SU-DHL-6 (cell line): ENCODE results near the gene NVL.

Experiments
- H2AFZ ChIP-seq: fragments of 200-600 bp; sonication (generic); 2 replicates; pipeline ENCODE4 v1.6.1; 2014; ENCODE audit warnings: low read depth, mild to moderate bottlenecking, moderate library complexity, mixed read lengths, antibody characterized with exemption, low read length; ENCODE audit not compliant: severe bottlenecking
- H3F3A ChIP-seq: fragments of 200-600 bp; shearing (Covaris generic); 2 replicates; pipeline ENCODE4 v1.6.0; 2016; ENCODE audit warnings: antibody characterized with exemption, mild to moderate bottlenecking; ENCODE audit not compliant: insufficient read depth
- H3K27ac ChIP-seq: fragments of 200-600 bp; sonication (generic); 2 replicates; pipeline ENCODE4 v1.5.1; 2016; ENCODE audit warnings: low read depth, mild to moderate bottlenecking, low read length, moderate library complexity, mixed read lengths
- H3K27me3 ChIP-seq: fragments of 200-600 bp; sonication (generic), shearing (Covaris generic); 2 replicates; pipeline ENCODE4 v1.6.0; 2014; ENCODE audit warnings: mild to moderate bottlenecking, low read length
- H3K36me3 ChIP-seq: fragments of 200-600 bp; sonication (generic); 2 replicates; pipeline ENCODE4 v1.6.1; 2014; ENCODE audit warnings: mild to moderate bottlenecking, low read length, mixed read lengths
- H3K4me2 ChIP-seq: fragments of 300-600, 200-600 bp; shearing (Covaris generic), sonication (generic); 2 replicates; pipeline ENCODE4 v1.6.0; 2014; ENCODE audit warnings: low read length, low read depth, mild to moderate bottlenecking; ENCODE audit not compliant: poor library complexity, severe bottlenecking
- H3K4me3 ChIP-seq: fragments of 200-600 bp; sonication (generic); 2 replicates; pipeline ENCODE4 v1.5.1; 2014; ENCODE audit warnings: antibody characterized with exemption, low read length, mild to moderate bottlenecking, mixed read lengths; ENCODE audit not compliant: insufficient read depth, poor library complexity, severe bottlenecking
- H3K79me2 ChIP-seq: fragments of 200-600 bp; sonication (generic); 2 replicates; pipeline ENCODE4 v1.6.1; 2014; ENCODE audit warnings: mild to moderate bottlenecking, low read length, moderate library complexity; ENCODE audit not compliant: insufficient read depth
- H3K9ac ChIP-seq: fragments of 200-600 bp; sonication (generic); 2 replicates; pipeline ENCODE4 v1.7.0; 2014; ENCODE audit warnings: mild to moderate bottlenecking, low read length
- H3K9me2 ChIP-seq: fragments of 200-600 bp; sonication (generic); replicated peaks from 2 replicates; pipeline ENCODE4 v1.6.1; 2014; ENCODE audit warnings: low read length; ENCODE audit not compliant: insufficient read depth
- H3K9me3 ChIP-seq: fragments of 200-600 bp; sonication (generic); 2 replicates; pipeline ENCODE4 v1.6.1; 2014; ENCODE audit warnings: low read length, mixed read lengths; ENCODE audit not compliant: insufficient read depth
- H4K20me1 ChIP-seq: fragments of 200-600 bp; sonication (generic); 2 replicates; pipeline ENCODE4 v1.6.1; 2014; ENCODE audit warnings: low read depth, mild to moderate bottlenecking, antibody characterized with exemption, low read length, moderate library complexity, mixed read lengths
- EZH2phosphoT487 ChIP-seq: fragments of 200-600 bp; sonication (generic), shearing (Covaris generic); conservative IDR thresholded peaks from 2 replicates; pipeline ENCODE4 v1.6.1; 2018; ENCODE audit warnings: mild to moderate bottlenecking, antibody characterized with exemption, low read length, moderate library complexity, mixed read lengths
- TF ChIP-seq, protein P1 (sequence below): fragments of 200-600 bp; sonication (generic); IDR thresholded peaks from one replicate; pipeline ENCODE4 v1.5.1; 2017; ENCODE audit warnings: antibody characterized with exemption, mild to moderate bottlenecking, low read length, moderate library complexity; ENCODE audit not compliant: insufficient read depth, poor library complexity, severe bottlenecking

The NVL gene

DNA sequence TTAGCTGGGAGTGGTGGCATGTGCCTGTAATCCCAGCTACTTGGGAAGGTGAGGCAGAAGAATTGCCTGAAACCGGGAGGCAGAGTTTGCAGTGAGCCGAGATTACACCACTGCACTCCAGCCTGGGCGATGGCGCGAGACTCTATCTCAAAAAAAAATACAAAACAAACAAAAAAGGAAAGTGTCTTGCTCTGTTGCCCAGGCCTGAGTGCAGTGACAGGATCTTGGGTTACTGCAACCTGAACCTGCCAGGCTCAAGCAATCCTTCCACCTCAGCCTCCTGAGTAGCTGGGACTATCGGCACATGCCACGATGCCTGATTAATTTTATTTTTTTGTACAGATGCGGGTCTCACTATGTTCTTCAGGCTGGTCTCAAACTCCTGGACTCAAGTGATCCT, 113.6 kb downstream of the NVL start:
- no peaks in the 10 kb centered on the region for H4K20me1 ChIP-seq
- H3K4me2 ChIP-seq: no peak overlapping the region
- H3K27me3 ChIP-seq: no peaks in the 10 kb centered on the region
- no peaks in the 10 kb centered on the region for H3K36me3 ChIP-seq
- TF ChIP-seq EZH2phosphoT487: no peak
- TF ChIP-seq, protein P1, sequence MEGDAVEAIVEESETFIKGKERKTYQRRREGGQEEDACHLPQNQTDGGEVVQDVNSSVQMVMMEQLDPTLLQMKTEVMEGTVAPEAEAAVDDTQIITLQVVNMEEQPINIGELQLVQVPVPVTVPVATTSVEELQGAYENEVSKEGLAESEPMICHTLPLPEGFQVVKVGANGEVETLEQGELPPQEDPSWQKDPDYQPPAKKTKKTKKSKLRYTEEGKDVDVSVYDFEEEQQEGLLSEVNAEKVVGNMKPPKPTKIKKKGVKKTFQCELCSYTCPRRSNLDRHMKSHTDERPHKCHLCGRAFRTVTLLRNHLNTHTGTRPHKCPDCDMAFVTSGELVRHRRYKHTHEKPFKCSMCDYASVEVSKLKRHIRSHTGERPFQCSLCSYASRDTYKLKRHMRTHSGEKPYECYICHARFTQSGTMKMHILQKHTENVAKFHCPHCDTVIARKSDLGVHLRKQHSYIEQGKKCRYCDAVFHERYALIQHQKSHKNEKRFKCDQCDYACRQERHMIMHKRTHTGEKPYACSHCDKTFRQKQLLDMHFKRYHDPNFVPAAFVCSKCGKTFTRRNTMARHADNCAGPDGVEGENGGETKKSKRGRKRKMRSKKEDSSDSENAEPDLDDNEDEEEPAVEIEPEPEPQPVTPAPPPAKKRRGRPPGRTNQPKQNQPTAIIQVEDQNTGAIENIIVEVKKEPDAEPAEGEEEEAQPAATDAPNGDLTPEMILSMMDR: no peak
- H3K27ac ChIP-seq: no peak overlapping the region
- H3K9ac ChIP-seq: no peak overlapping the region
- no peaks in the 10 kb centered on the region for H3K9me2 ChIP-seq
- no peaks in the 10 kb centered on the region for H3K9me3 ChIP-seq
- H2AFZ ChIP-seq: no peak overlapping the region
- no peaks in the 10 kb centered on the region for H3K79me2 ChIP-seq
- H3F3A ChIP-seq: no peaks in the 10 kb centered on the region
- H3K4me3 ChIP-seq: no peak overlapping the region

DNA sequence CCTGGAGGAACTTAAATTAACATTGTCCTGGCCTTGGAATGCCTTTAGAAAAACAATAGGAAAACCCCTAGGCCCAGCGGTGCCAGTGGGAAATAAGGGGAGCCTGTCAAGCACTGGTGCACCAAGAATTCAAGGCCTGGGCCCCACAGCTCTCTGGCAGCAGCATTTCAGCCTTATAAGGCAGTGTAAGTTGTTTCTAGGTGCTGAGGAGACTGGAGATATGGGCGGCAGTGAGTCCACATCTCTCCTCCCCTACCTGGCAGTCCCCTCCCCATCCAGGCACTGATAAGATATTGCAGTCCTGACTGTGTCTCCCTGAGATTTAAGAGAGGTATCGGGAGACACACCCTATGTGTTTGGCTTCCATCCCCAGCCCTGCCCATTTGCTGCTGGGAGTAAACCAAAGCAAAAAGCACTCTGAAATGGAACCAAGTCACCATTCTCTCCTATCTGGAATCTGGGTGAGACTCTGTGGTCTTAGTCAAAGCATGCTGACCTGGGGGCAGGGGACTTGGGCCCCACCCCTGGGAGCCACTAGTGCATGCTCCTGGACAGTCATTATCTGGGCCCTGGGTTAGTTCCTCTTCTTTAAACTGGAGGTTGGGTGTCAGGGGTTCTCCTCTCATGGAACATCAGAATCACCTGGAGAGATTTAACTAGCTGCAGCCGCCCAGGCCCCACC, 116.4 kb downstream of the NVL start:
- no peak overlapping the region for H3K4me3 ChIP-seq
- no peaks in the 10 kb centered on the region for H3F3A ChIP-seq
- no peak overlapping the region for H3K4me2 ChIP-seq
- no peaks in the 10 kb centered on the region for H4K20me1 ChIP-seq
- TF ChIP-seq EZH2phosphoT487: no peak
- TF ChIP-seq, protein P1: no peak
- H3K9me3 ChIP-seq: no peaks in the 10 kb centered on the region
- no peak overlapping the region for H3K27ac ChIP-seq
- no peaks in the 10 kb centered on the region for H3K9me2 ChIP-seq
- no peaks in the 10 kb centered on the region for H3K27me3 ChIP-seq
- H2AFZ ChIP-seq: no peak overlapping the region
- H3K36me3 ChIP-seq: no peaks in the 10 kb centered on the region
- H3K9ac ChIP-seq: no peak overlapping the region
- H3K79me2 ChIP-seq: no peaks in the 10 kb centered on the region

DNA sequence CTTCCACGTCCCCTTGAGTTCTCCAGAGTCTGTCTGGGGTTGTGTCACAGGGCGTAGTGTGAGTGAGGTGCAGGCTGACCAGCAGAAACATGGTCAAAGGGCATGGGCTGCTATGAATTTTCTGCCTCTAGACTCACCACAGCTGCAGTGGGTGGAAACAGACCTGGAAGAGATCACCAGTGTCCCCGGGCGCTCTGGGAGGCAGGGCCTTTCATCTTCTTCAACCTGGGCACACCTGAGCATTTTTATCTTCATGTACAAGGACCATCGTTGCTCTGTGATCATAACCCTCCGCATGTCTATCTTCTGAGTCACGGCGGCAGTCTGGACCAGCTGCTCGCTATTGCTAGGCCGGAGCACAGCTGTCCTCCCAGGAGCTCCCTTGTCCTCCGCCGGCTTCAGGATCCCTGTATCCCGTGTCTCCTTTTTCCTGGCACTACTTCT, 117.3 kb downstream of the NVL start:
- Histone ChIP-seq H3K9me2 (no peaks in the 10 kb centered on the region), H3K9me3 (no peaks in the 10 kb centered on the region), H3K9ac (no peak overlapping the region), H3K36me3 (no peaks in the 10 kb centered on the region), H3K4me2 (no peak overlapping the region), H2AFZ (no peak overlapping the region), H3K4me3 (no peak overlapping the region), H3K79me2 (no peaks in the 10 kb centered on the region), H3F3A (no peaks in the 10 kb centered on the region), H4K20me1 (no peaks in the 10 kb centered on the region), H3K27me3 (no peaks in the 10 kb centered on the region), H3K27ac (no peak overlapping the region)
- TF ChIP-seq, protein P1: no peak
- TF ChIP-seq EZH2phosphoT487: no peak
